Measurements from ENCODE around the gene ADARB2.
"Not testable (repeated sequence)": the region's sequence is repeated elsewhere in the genome, so short reads cannot be mapped to it uniquely, and the experiment has no call there.

Gene ADARB2

DNA sequence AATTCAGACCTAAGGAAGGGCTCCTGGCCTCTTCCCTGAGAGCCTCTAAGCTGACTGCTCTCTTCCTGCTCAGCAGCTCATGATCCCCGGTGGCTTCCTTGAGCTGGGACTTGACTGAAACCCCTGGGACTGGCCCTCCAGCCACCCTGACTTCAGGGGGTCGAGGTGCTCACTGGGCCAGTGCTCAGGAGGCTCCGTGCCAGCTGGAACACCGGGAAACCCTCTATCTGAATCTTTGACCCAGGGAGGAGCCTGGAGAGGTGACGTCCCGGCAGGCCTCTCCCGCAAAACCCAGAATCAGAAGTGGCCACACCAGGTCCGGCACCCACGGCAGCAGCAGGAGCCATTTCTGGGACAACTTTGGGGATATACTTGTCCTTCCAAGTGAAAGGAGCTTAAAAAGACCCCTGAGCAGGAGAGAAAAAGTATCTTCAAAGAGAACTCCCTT lies 570.5 kb downstream of the ADARB2 start:
- no peak for DNase-seq (ENCODE audit: low read depth in 1 of 2, low spot score in 1 of 2)

DNA sequence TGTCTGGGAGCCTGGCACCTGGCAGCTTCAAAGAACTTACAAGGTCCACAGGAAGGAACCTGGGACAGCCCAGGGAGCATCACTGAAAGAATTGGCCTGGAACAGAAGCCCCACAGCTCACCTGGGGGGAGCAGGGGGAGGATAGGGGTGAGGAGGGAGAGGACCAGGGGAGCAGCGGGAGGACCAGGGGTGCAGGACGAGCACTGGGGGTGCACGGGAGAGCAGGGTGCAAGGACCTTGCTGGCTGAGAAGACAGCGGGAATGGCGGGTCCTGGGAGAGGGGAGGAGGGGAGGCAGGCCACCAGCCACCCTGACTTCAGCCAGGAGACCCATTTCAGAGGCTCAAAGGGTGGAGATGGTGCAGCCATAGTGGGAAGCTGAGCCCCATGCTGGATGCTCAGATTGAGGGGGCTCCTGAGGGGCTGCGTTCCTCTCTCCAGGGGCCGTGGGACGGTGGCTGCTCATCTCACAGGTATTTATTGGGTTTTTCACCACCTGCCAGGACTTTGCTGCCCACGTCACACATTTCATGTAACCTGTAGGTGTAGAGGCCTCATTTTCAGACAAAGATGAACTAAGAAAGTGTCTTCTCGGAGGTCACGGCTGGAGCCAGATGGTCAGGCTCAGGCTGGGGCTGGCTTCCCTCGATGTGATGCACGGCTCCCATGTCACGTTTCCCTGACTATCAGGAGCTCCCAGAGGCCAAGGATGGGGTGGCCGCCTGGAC lies 571.1 kb downstream of the ADARB2 start:
- DNase-seq (ENCODE audit: low read depth in 1 of 2, low spot score in 1 of 2): no peak

DNA sequence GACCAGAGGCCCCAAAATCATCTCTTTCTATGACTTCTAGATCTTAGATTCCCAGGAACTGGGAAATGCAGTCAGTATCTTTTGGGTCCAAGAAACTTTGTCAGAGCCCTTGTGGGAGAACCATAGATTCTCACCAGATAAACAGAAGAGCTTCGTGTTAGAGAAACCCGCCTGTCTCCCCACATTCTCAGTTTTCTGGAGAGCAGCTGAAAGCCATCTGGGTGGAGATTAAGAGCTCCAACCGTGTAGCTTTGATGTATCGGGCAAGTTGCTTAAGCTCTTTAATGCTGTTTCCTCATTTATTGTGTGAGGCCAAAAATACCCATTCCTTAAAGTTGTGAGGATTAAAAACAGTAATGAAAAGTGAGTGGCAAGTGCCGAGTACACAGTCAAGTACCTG lies 573.5 kb downstream of the ADARB2 start:
- DNase-seq (ENCODE audit: low read depth in 1 of 2, low spot score in 1 of 2): no peak

DNA sequence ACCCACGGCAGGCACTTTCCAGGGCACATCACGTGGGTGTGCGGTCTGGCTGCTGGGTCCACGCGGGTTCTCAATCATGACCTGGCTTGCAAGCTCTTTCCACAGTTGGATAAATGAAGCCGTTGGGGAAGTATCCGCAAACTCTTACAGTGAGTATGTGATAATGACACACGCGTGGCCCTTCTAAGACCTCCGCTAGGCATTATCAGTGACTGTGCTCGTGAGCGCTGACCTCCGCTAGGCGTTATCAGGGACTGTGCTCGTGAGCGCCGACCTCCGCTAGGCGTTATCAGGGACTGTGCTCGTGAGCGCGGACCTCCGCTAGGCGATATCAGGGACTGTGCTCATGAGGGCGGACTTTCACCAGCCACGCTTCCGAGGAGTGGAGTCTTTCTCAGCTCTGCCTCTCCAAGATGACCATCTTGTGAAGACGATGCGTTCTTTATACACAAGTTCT lies 574.1 kb downstream of the ADARB2 start:
- DNase-seq (ENCODE audit: low read depth in 1 of 2, low spot score in 1 of 2): no peak

DNA sequence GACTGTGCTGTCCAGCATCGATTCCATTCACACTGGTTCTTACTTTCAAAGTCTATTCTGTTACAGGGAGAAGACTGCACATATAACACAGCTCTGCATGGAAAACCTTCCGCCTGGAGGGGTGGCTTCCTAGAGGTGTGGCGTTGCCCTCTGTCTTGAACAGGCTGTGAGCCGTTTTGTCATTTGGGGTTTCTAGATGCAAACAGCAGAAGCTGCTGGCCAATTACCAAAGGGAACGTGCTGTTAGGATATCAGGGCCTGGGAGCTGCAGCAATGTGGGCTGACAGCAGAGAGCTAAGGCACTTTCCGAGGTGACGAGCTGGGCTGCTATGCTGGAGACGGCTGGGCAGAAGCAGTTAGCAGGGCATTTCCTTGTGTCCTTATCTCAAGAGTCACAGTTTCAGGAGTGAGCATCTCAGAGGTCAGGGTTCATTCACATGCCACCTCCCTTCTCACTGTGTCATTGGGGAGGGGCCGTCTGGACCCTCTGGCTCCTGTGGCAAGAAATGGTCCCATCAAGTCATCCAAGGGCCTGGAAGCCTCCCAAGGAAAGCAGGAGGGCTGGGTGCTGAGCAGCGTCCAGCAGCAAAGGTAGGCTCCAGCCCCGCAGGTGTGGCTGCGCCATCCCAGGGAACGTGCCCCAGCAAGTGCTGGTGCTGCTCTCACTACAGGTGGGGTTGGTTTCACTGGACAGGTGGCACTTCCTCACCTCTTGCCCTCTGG lies 574.7 kb downstream of the ADARB2 start:
- no peak for DNase-seq (ENCODE audit: low read depth in 1 of 2, low spot score in 1 of 2)

GRCh38 chr10:1161315-1161673 lies 576.0 kb downstream of the ADARB2 start:
- not testable (repeated sequence) for DNase-seq (ENCODE audit: low read depth in 1 of 2, low spot score in 1 of 2)

DNA sequence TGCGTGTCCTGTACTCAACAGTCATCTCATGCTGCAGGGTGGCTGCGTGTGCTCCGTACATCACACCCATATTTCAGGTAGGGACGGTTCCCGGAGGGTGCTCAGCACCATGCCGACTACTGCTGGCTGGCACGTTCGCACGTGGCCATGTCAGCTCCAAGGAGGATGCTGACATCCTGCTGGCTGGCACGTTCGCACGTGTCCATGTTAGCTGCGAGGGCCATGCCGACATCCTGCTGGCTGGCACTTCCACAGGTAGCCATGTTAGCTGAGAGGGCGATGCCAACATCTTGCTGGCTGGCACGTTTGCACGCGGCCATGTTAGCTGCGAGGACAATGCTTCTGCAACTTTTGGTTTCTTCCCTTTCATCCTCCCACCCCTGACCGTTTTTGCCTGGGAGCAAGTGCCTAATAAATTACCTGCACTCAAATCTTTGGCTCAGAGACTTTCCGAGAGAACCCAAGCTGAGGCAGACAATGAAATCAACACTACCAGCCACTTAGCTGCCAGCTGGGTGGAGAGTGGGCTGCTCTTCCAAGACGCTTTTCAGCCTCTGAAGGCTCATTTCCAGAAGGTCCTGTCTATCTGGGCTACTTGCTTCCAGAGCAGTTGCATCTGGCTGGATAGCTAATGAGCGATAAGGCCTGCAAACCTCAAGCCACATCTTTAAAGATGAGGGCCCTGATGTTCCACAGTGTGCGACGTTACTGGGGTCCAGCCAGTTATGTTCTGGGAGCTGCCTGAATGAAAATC lies 576.6 kb downstream of the ADARB2 start:
- no peak for DNase-seq (ENCODE audit: low read depth in 1 of 2, low spot score in 1 of 2)

DNA sequence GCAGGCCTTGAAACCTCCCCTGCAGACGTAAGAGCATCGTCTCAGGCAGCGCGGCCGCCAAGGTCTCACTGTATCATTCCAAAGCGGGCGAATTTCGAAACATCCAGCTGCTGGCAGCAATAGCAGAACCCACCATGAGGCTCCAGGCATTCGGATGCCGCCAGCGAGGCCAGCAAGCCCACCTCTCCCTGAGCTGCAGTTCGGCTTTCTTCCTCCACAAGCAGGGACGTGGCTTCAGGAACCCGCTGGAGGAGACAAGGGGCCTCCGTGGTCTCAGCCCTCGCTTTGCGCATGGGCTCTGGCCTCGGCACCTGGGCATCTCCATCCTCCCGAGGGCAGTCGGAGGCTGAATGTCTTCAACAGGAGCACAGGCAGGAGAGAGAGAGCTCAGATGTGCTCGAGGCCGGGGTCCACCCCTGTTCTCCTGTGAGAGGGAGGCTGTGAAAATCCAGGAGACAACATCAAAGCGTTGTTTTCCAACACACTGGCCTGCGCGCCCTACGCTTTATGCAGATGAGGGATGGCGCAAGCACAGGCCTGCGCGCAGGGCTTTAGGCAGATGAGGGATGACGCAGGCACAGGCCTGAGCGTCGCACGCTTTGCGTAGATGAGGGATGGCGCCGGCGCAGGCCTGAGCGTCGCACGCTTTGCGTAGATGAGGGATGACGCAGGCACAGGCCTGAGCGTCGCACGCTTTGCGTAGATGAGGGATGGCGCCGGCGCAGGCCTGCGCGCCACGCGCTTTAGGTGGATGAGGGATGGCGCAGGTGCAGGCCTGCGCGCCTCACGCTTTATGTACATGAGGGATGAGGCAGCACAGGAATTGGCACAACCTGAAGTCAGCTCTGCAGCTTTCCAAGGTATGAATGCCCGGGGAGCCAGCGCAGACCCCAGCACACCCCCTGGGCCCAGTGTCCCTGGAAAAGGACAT lies 577.9 kb downstream of the ADARB2 start:
- no peak for DNase-seq (ENCODE audit: low read depth in 1 of 2, low spot score in 1 of 2)

DNA sequence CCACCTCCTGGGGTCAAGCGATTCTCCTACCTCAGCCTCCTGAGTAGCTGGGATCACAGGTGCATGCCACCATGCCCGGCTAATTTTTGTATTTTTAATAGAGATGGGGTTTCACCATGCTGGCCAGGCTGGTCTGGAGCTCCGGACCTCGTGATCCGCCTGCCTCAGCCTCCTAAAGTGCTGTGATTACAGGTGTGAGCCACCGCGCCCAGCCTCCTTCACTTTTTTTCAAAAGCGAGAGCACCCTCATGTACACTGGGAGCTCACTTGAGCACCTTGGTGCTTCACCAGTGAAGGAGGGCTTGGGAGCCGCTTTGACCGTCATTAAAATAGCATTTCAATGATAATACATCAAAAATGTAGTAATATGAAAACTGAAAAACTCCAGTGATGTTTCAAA lies 578.8 kb downstream of the ADARB2 start:
- DNase-seq (ENCODE audit: low read depth in 1 of 2, low spot score in 1 of 2): not testable (repeated sequence)

- no peak for DNase-seq (ENCODE audit: low read depth in 1 of 2, low spot score in 1 of 2)
These were observed 579.3 kb downstream of the ADARB2 start for GRCh38 chr10:1158066-1158465.

DNA sequence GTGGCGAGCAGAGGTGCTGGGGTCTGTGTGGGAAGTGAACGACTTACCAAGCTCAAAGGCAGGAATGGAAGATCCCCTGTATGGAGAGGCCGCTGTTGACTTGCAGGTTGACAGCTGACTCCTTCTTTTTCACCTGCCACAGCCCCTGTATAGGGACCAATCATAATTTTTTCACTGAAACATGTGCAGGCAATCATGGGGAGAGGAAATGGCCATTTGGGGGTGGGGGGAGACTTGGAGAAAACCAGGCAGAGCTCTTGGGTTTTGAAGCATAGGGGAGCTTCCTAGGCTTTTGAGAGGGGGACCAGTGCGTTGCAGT lies 579.8 kb downstream of the ADARB2 start:
- DNase-seq (ENCODE audit: low read depth in 1 of 2, low spot score in 1 of 2): no peak

GRCh38 chr10:1156921-1157614 lies 580.3 kb downstream of the ADARB2 start:
- no peak for DNase-seq (ENCODE audit: low read depth in 1 of 2, low spot score in 1 of 2)

DNA sequence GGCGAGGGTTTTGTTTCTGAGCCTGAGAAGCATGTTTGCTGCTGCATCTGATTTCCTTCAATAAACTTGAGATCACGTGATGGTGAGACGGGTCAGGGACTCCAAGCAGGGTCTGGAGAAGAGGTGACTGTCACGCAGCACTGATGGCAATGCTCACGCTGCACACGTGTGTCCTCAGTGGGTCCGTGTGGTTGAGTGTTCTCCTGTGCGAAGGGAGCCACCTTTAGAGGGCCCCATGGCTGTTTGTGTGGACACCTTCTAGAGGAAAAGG lies 580.8 kb downstream of the ADARB2 start:
- no peak for DNase-seq (ENCODE audit: low read depth in 1 of 2, low spot score in 1 of 2)

DNA sequence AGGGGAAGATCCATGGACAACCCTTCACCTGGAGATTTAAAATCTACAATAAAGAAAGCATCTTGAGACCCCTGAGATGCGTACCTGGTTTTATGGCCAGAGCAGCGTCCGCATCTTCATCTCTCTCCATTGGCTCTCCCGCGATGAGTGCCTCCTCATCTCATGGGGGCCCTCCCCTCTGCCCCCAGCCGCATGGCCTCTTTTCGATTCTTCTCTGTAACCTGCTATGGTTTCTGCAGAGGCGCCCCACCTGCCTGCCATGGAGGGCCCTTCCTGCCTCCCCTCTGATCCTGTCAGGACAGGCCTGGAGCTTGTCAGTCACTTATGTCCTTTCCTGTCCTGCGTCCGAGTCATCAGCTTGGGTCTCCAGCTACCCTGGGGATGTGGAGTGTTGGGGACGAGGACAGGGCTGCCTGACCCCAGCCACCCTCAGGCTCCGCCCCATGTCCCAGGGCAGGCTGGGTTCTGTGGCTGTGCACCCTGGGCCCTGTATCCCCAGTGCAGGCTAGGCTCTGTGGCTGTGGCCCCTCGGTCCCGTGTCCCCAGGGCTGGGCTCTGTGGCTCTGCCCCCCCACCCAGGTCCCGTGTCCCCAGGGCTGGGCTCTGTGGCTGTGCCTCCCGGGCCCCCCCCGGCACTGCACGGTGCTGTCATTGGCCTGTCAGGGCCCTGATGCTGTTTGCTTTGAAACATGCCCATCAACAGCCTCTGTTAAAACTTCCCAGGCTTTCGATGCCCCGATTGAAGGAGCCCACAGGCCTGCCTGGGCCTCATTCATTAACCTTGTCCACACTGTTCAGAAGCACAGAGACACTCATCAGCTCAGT lies 581.3 kb downstream of the ADARB2 start:
- DNase-seq (ENCODE audit: low read depth in 1 of 2, low spot score in 1 of 2): no peak

GRCh38 chr10:1154531-1155295 lies 582.6 kb downstream of the ADARB2 start:
- DNase-seq (ENCODE audit: low read depth in 1 of 2, low spot score in 1 of 2): no peak

DNA sequence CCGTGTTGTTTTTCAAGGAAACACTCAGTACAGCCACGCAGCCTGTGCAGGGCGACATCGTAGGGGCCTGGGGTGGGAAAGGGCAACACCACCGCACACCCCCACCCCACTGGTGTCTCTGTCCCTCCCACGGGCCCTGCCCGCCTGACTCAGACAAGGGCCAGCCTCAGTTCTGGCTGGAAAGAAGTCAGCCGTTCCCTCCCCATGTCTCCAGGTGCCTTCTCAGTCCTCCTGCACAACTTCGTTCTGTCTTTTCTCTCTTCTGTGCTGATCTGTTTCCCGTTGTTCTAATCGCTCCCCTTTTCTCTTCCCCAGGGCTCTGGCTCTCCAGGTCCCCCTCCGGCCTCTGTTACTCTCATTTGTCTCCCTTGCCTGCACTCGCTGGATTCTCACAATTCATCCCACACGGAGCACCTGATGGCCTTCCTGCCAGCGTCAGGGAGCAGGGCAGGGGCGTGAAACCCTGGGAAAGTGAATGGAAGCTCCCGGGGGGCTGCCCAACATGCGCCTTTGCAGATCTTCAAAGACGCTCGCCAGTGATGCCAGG lies 583.4 kb downstream of the ADARB2 start:
- no peak for DNase-seq (ENCODE audit: low read depth in 1 of 2, low spot score in 1 of 2)

DNA sequence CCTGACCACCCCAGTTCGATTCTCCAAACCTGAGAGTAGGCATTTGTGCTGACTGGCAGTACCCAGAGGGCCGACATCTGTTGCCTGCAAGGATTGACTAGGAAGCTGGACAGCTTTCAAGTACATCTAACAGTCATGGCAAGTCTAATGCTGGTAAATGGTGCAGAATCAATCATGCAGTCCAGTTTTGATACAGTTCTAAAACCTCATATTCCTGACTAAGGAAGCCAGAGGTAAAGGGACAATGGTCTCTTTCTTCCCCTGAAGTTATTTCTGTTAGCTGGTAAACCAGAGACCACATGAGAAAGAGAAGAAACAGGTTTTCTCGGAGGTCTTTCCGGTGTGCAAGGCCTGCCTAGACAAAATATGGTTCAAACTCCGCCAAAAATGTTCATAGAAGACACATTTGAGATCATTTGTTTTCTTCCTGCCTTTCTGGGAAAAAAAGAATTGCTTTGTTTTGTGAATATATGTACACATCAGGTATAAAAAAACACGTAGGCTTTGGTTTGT lies 584.0 kb downstream of the ADARB2 start:
- DNase-seq (ENCODE audit: low read depth in 1 of 2, low spot score in 1 of 2): no peak

DNA sequence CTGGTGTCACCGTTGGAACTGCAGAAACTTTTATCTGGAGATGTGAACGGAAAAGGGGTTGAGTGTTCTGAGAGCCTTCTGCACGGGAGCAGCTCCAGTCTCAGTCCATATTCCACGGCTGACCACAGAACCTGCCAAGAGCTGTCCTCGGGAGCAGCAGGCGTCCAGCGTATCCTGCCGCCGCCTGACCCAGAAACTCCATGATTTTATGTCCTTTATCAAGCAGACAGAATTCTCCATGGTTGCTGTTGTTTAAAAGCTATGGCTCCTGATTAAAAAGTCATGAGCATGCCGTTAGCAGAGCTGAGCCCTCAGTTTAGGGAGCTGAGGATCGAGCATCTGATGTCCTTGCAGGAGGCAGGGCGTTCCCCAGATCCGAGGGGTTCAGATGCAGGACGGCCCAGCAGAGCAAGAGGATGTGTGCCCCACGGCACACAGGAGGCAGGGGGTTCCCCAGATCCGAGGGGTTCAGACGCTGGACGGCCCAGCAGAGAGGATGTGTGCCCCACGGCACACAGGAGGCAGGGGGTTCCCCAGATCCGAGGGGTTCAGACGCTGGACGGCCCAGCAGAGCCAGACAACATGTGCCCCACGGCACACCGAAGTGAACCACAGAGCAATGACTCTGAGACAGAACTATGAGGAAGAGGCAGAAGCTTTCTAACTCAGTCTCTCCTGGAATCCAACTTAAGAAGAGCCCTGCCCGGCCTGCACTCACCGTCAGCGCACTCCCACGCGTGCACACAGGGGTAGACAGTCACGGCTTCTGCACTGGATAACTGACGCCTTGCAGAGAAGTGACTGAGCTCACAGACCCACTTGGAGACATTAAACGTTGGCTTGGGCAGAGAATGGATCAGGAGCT lies 584.7 kb downstream of the ADARB2 start:
- DNase-seq (ENCODE audit: low read depth in 1 of 2, low spot score in 1 of 2): no peak

Measured in activated CD4-positive, alpha-beta T cell treated with anti-CD3 and anti-CD28 coated beads, Interleukin-2, amount 50 U/mL, for 24 hours (primary cell).